ENCODE measurements around the gene TXLNA. TPM values are rescaled to one million over a fixed set of nuclear protein-coding genes. Genes with fewer than 3 reads are reported as not detected.

Gene TXLNA
- total RNA-seq, 1 donor from 2014 or later: 74.8 TPM

GRCh38 chr1:32200226-32201010, 20.9 kb downstream of the TXLNA start, which contains the start of gene CCDC28B:
TSS of gene CCDC28B (plus strand) at chr1:32200595. CDS start at chr1:32201936, 1,341 bp downstream.
- no peak for TF ChIP-seq CTCF (IDR thresholded peaks at IDR 0.05; ENCODE audit: insufficient read depth, low read length, poor library complexity, severe bottlenecking)
- H3K4me3 ChIP-seq (ENCODE audit: low read depth, low read length): peak within 1 kb of the TSS; percentile 66
- no peak for DNase-seq (ENCODE audit: low read depth)
- no peaks in the 10 kb centered on the region for H3K27me3 ChIP-seq (ENCODE audit: control insufficient read depth, insufficient read depth, low read length)
- no peaks in the 10 kb centered on the region for H3K36me3 ChIP-seq (ENCODE audit: control insufficient read depth, insufficient read depth, low read length)

- no peaks in the 10 kb centered on the region for H3K27me3 ChIP-seq (ENCODE audit: control insufficient read depth, insufficient read depth, low read length)
- peak; percentile 17 for TF ChIP-seq CTCF (IDR thresholded peaks at IDR 0.05; ENCODE audit: insufficient read depth, low read length, poor library complexity, severe bottlenecking)
- no peak for DNase-seq (ENCODE audit: low read depth)
- no peaks in the 10 kb centered on the region for H3K36me3 ChIP-seq (ENCODE audit: control insufficient read depth, insufficient read depth, low read length)
- peak overlapping the region; percentile 66 for H3K4me3 ChIP-seq (ENCODE audit: low read depth, low read length)
Observed at GRCh38 chr1:32201011-32201855, 21.8 kb downstream of the TXLNA start.

- Histone ChIP-seq H3K27me3 (ENCODE audit: control insufficient read depth, insufficient read depth, low read length) (no peaks in the 10 kb centered on the region), H3K4me3 (ENCODE audit: low read depth, low read length) (peak overlapping the region; percentile 72), H3K36me3 (ENCODE audit: control insufficient read depth, insufficient read depth, low read length) (no peaks in the 10 kb centered on the region)
- no peak for TF ChIP-seq CTCF (IDR thresholded peaks at IDR 0.05; ENCODE audit: insufficient read depth, low read length, poor library complexity, severe bottlenecking)
- no peak for DNase-seq (ENCODE audit: low read depth)
Observed at GRCh38 chr1:32204943-32205361, 25.5 kb downstream of the TXLNA start.

- TF ChIP-seq CTCF (IDR thresholded peaks at IDR 0.05; ENCODE audit: insufficient read depth, low read length, poor library complexity, severe bottlenecking): no peak
- no peaks in the 10 kb centered on the region for H3K27me3 ChIP-seq (ENCODE audit: control insufficient read depth, insufficient read depth, low read length)
- no peaks in the 10 kb centered on the region for H3K36me3 ChIP-seq (ENCODE audit: control insufficient read depth, insufficient read depth, low read length)
- peak; percentile 34 for DNase-seq (ENCODE audit: low read depth)
- peak within 1 kb of the TSS; percentile 72 for H3K4me3 ChIP-seq (ENCODE audit: low read depth, low read length)
Observed at GRCh38 chr1:32205401-32206370, 26.2 kb downstream of the TXLNA start, which contains the start of gene IQCC. TSS of gene IQCC (plus strand) at chr1:32205671. CDS start at chr1:32205682, 11 bp downstream.

- TF ChIP-seq CTCF (IDR thresholded peaks at IDR 0.05; ENCODE audit: insufficient read depth, low read length, poor library complexity, severe bottlenecking): no peak
- DNase-seq (ENCODE audit: low read depth): no peak
- Histone ChIP-seq H3K36me3 (ENCODE audit: control insufficient read depth, insufficient read depth, low read length) (no peaks in the 10 kb centered on the region), H3K27me3 (ENCODE audit: control insufficient read depth, insufficient read depth, low read length) (no peaks in the 10 kb centered on the region), H3K4me3 (ENCODE audit: low read depth, low read length) (no peak overlapping the region)
Observed at GRCh38 chr1:32208469-32208868, 29.0 kb downstream of the TXLNA start.
